Measurements from ENCODE around the gene CTNND2.

GRCh38 chr5:11126844-11127243 is 777.4 kb downstream of the CTNND2 start:
- TF ChIP-seq POLR2A (IDR thresholded peaks at IDR 0.05) = no peak
- no peak for TF ChIP-seq CTCF (IDR thresholded peaks at IDR 0.05)

Data from Peyer's patch (tissue), 4 donors.